ENCODE results near the gene GCFC2.

DNA sequence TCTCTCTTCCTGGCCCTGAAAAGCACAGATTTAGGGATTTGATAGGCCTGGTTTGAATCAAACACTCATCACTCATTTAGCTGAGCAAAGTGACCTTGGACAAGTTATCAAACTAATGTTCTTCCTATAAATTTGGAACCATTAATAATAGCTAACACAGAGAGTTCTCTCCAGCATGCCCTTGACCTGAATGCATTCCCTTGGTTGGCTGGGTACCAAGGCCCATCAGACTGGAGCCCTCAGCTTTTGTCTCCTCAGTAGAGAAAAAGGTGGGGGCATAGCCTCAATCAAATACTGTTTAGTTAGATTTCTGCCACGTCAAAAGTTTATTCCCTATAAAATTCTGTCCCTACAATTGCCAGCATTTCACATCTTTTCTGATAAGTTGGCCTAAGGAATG is 77.9 kb downstream of the GCFC2 start:
- TF ChIP-seq, protein P1, sequence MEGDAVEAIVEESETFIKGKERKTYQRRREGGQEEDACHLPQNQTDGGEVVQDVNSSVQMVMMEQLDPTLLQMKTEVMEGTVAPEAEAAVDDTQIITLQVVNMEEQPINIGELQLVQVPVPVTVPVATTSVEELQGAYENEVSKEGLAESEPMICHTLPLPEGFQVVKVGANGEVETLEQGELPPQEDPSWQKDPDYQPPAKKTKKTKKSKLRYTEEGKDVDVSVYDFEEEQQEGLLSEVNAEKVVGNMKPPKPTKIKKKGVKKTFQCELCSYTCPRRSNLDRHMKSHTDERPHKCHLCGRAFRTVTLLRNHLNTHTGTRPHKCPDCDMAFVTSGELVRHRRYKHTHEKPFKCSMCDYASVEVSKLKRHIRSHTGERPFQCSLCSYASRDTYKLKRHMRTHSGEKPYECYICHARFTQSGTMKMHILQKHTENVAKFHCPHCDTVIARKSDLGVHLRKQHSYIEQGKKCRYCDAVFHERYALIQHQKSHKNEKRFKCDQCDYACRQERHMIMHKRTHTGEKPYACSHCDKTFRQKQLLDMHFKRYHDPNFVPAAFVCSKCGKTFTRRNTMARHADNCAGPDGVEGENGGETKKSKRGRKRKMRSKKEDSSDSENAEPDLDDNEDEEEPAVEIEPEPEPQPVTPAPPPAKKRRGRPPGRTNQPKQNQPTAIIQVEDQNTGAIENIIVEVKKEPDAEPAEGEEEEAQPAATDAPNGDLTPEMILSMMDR (IDR thresholded peaks at IDR 0.05; ENCODE audit: poor library complexity): no peak
- TF ChIP-seq EZH2phosphoT487 (IDR thresholded peaks at IDR 0.05; ENCODE audit: low read depth, severe bottlenecking, unreplicated experiment): no peak
- no peak for TF ChIP-seq EZH2 (IDR thresholded peaks at IDR 0.05; ENCODE audit: borderline replicate concordance)
